Sigmoid colon (tissue), 4 donors: ENCODE results near the gene ZFP90.

Experiments used
- POLR2A ChIP-seq, 2 donors: fragments of 450-650 bp; IDR thresholded peaks; one replicate each; pipeline ENCODE4 v1.6.1; 2016; ENCODE audit warnings: antibody characterized with exemption in 2 of 2, mild to moderate bottlenecking in 2 of 2, moderate library complexity in 2 of 2
- POLR2AphosphoS5 ChIP-seq, 4 donors: sonication (generic); formaldehyde crosslinking; IDR thresholded peaks; one replicate each; pipeline ENCODE4 v1.6.1; 2017; ENCODE audit warnings: antibody characterized with exemption in 4 of 4
- TF ChIP-seq, protein P1 (sequence below), 4 experiments: fragments of 450-650 bp in 3 of 4; fragments of 200-600 bp in 1 of 4; IDR thresholded peaks; one replicate each; pipeline ENCODE4 v1.5.1; 2016 to 2019; ENCODE audit warnings: antibody characterized with exemption in 4 of 4, mild to moderate bottlenecking in 3 of 4, moderate library complexity in 2 of 4

GRCh38 chr16:68492543-68493411, 46.3 kb upstream of the ZFP90 start:
- TF ChIP-seq, protein P1, sequence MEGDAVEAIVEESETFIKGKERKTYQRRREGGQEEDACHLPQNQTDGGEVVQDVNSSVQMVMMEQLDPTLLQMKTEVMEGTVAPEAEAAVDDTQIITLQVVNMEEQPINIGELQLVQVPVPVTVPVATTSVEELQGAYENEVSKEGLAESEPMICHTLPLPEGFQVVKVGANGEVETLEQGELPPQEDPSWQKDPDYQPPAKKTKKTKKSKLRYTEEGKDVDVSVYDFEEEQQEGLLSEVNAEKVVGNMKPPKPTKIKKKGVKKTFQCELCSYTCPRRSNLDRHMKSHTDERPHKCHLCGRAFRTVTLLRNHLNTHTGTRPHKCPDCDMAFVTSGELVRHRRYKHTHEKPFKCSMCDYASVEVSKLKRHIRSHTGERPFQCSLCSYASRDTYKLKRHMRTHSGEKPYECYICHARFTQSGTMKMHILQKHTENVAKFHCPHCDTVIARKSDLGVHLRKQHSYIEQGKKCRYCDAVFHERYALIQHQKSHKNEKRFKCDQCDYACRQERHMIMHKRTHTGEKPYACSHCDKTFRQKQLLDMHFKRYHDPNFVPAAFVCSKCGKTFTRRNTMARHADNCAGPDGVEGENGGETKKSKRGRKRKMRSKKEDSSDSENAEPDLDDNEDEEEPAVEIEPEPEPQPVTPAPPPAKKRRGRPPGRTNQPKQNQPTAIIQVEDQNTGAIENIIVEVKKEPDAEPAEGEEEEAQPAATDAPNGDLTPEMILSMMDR (IDR thresholded peaks at IDR 0.05): no peak
- TF ChIP-seq POLR2AphosphoS5 (IDR thresholded peaks at IDR 0.05): no peak
- TF ChIP-seq POLR2A (IDR thresholded peaks at IDR 0.05): no peak
